PC-3 (cell line): ENCODE measurements around the gene AZI2. TPM values are rescaled to one million over a fixed set of nuclear protein-coding genes. Genes with fewer than 3 reads are reported as not detected.

ENCODE experiments used
- ATAC-seq: fragments of 200-7000 bp; cut with Tn5 transposase; 2 replicates; pipeline ENCODE4 v1.9.1; 2020; ENCODE audit warnings: mild to moderate bottlenecking, moderate library complexity
- BruUV-seq: library from RNA; stranded (reverse); fragments of 400-500 nt; replicated peaks from 2 replicates; lab custom pipeline; 2021; lab: Mats Ljungman, UMichigan
- CTCF ChIA-PET: fragments of 300-600 bp; sonication (Branson Sonifier 250); formaldehyde crosslinking; loops from one replicate; lab custom pipeline; 2022; ENCODE audit warnings: antibody characterized with exemption; lab: Charles Lee
- POLR2A ChIA-PET: fragments of 300-600 bp; sonication (Branson Sonifier 250); formaldehyde crosslinking; loops from one replicate; lab custom pipeline; 2022; ENCODE audit warnings: antibody characterized with exemption; ENCODE audit not compliant: unreplicated experiment; lab: Charles Lee
- DNase-seq: peaks from one replicate; pipeline ENCODE4 v3.0.0-alpha.2; 2015
- H2AFZ ChIP-seq: fragments of 300-600 bp; sonication (generic); 2 replicates; pipeline ENCODE4 v1.6.0; 2016; ENCODE audit warnings: antibody characterized with exemption, low read length
- H3F3A ChIP-seq: fragments of 300-600 bp; sonication (generic); one replicate; pipeline ENCODE4 v1.6.0; 2017; ENCODE audit warnings: antibody characterized with exemption, low read length, control low read depth, mild to moderate bottlenecking; ENCODE audit not compliant: unreplicated experiment
- H3K27ac ChIP-seq: fragments of 300-600 bp; sonication (generic); 2 replicates; pipeline ENCODE4 v1.5.1; 2016; ENCODE audit warnings: mild to moderate bottlenecking, low read length
- H3K27me3 ChIP-seq: fragments of 300-600 bp; sonication (generic); 2 replicates; pipeline ENCODE4 v1.6.1; 2016; ENCODE audit warnings: low read length, mixed read lengths
- H3K36me3 ChIP-seq: fragments of 300-600 bp; sonication (generic); 2 replicates; pipeline ENCODE4 v1.6.1; 2016; ENCODE audit warnings: low read depth, mixed run types, low read length, mixed read lengths
- H3K4me1 ChIP-seq: fragments of 300-600 bp; sonication (generic); 2 replicates; pipeline ENCODE4 v1.5.1; 2016; ENCODE audit warnings: low read length; ENCODE audit not compliant: insufficient read depth
- H3K4me2 ChIP-seq: fragments of 300-600 bp; sonication (generic); 2 replicates; pipeline ENCODE4 v1.6.0; 2016; ENCODE audit warnings: low read length
- H3K4me3 ChIP-seq: fragments of 300-600 bp; sonication (generic); 2 replicates; pipeline ENCODE4 v1.5.1; 2016; ENCODE audit warnings: mild to moderate bottlenecking, low read length, mixed read lengths
- H3K79me2 ChIP-seq: fragments of 300-600 bp; sonication (generic); 2 replicates; pipeline ENCODE4 v1.6.1; 2017; ENCODE audit warnings: low read length, mixed read lengths
- H3K9ac ChIP-seq: fragments of 300-600 bp; sonication (generic); 2 replicates; pipeline ENCODE4 v1.6.0; 2016; ENCODE audit warnings: mild to moderate bottlenecking, low read length
- H3K9me2 ChIP-seq: fragments of 300-600 bp; sonication (generic); replicated peaks from 2 replicates; pipeline ENCODE4 v1.6.1; 2016; ENCODE audit warnings: mixed run types, low read length, mixed read lengths
- H3K9me3 ChIP-seq: fragments of 300-600 bp; sonication (generic); 2 replicates; pipeline ENCODE4 v1.6.1; 2016; ENCODE audit warnings: low read length, mixed read lengths
- H4K20me1 ChIP-seq: fragments of 300-600 bp; sonication (generic); 2 replicates; pipeline ENCODE4 v1.6.1; 2016; ENCODE audit warnings: low read length, mixed read lengths
- CTCF ChIP-seq: fragments of 300-600 bp; sonication (generic); conservative IDR thresholded peaks from 2 replicates; pipeline ENCODE4 v1.5.1; 2017; ENCODE audit warnings: antibody characterized with exemption, low read depth, mild to moderate bottlenecking, low read length
- EZH2 ChIP-seq: fragments of 300-600 bp; sonication (generic); IDR thresholded peaks from one replicate; pipeline ENCODE4 v1.6.1; 2017; ENCODE audit warnings: antibody characterized with exemption, mild to moderate bottlenecking, low read length; ENCODE audit not compliant: unreplicated experiment
- EZH2phosphoT487 ChIP-seq: fragments of 300-600 bp; sonication (generic); IDR thresholded peaks from 2 replicates; pipeline ENCODE4 v1.6.1; 2018; ENCODE audit warnings: mild to moderate bottlenecking, antibody characterized with exemption, low read length, borderline replicate concordance
- intact Hi-C: fragments of 100-400 bp; cut with micrococcal nuclease; formaldehyde crosslinking; loops from 2 replicates; pipeline ENCODE4 v1.9.0; 2023
- total RNA-seq: library from RNA; depleted of rRNA; stranded (reverse); fragments of >200 nt; gene quantifications from 2 replicates; pipeline ENCODE4 v1.2.3, GENCODE V29; 2014

The AZI2 gene
- total RNA-seq, 1 experiment from 2014 or later = 40.4 TPM

DNA sequence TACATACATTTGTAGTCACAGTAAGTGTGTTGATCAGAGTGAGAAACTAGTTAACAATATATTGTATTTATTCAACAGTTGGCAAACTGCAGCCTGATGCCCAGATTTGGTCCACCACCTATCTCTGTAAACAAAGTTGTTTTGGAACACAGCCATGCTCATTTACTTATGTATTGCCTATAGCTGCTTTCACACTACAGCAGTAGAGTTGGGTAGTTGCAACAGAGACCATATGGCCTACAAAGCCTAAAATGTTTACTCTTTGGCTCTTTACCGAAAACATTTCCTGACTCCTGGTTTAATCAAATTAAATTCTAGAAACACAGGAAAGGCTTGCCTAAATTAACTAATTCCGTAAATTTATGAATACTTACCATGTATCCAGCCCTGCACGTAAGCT is 67.8 kb downstream of the AZI2 start:
- Histone ChIP-seq H3K4me3 (no peak overlapping the region), H3K27me3 (no peaks in the 10 kb centered on the region), H3K4me2 (no peak overlapping the region), H3F3A (no peaks in the 10 kb centered on the region), H4K20me1 (no peaks in the 10 kb centered on the region), H3K9me2 (no peaks in the 10 kb centered on the region), H3K4me1 (no peaks in the 10 kb centered on the region), H3K79me2 (no peaks in the 10 kb centered on the region), H3K36me3 (no peaks in the 10 kb centered on the region), H3K27ac (no peak overlapping the region), H3K9ac (no peak overlapping the region), H3K9me3 (no peaks in the 10 kb centered on the region), H2AFZ (no peak overlapping the region)
- TF ChIP-seq EZH2 (no peak), EZH2phosphoT487 (no peak), CTCF (no peak)
- ATAC-seq (no peak), DNase-seq (no peak)
- intact Hi-C loops = loop anchor here (10.0 kb wide), 2 partner anchors 226 to 366 kb away; no protein-coding TSS in a partner anchor
- BruUV-seq = no TSS peak
- POLR2A ChIA-PET = no interaction called here
- CTCF ChIA-PET = interaction anchor here (0.6 kb wide), 1 partner anchor 839 kb away, joined by 3 read pairs; no protein-coding TSS in a partner anchor

DNA sequence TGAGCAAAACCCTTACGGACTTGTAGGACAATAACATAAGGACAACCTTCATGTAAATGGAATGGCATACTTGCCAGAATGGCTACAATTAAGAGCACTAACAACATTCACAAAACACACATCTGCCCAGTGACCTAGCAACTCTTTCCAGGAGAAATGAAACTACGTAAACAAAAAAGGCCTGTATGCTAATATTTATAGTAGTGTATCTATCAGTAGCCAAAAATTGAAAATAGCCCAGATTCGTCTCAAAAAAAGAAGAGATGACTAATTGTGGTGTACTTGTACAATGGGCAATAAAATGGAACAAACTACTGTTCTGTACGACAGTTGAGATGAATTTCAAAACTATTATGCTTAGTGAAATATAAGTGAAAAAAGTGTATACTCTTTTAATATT is 68.9 kb downstream of the AZI2 start:
- no peaks in the 10 kb centered on the region for H3K9me2 ChIP-seq
- no peak overlapping the region for H3K4me3 ChIP-seq
- ChIA-PET POLR2A (no interaction called here), CTCF (no interaction called here)
- no peaks in the 10 kb centered on the region for H4K20me1 ChIP-seq
- no peak for TF ChIP-seq CTCF
- no peak for TF ChIP-seq EZH2
- no peak for TF ChIP-seq EZH2phosphoT487
- H3K4me2 ChIP-seq = no peak overlapping the region
- ATAC-seq = peak; percentile 53
- no peak overlapping the region for H3K9ac ChIP-seq
- no peaks in the 10 kb centered on the region for H3K9me3 ChIP-seq
- H3K27ac ChIP-seq = no peak overlapping the region
- no peaks in the 10 kb centered on the region for H3K36me3 ChIP-seq
- H3K4me1 ChIP-seq = no peaks in the 10 kb centered on the region
- intact Hi-C loops = loop anchor here (10.0 kb wide), 2 partner anchors 225 to 365 kb away; no protein-coding TSS in a partner anchor
- no peak overlapping the region for H2AFZ ChIP-seq
- H3F3A ChIP-seq = no peaks in the 10 kb centered on the region
- DNase-seq = no peak
- H3K79me2 ChIP-seq = no peaks in the 10 kb centered on the region
- H3K27me3 ChIP-seq = no peaks in the 10 kb centered on the region
- BruUV-seq = no TSS peak

- Histone ChIP-seq H3F3A (no peaks in the 10 kb centered on the region), H3K4me1 (no peaks in the 10 kb centered on the region), H3K4me3 (no peak overlapping the region), H3K36me3 (no peaks in the 10 kb centered on the region; the same call in 1 of the 2 replicates), H3K27me3 (no peaks in the 10 kb centered on the region), H4K20me1 (no peaks in the 10 kb centered on the region), H2AFZ (no peak overlapping the region), H3K79me2 (no peaks in the 10 kb centered on the region), H3K4me2 (no peak overlapping the region), H3K9me2 (no peaks in the 10 kb centered on the region), H3K9me3 (no peaks in the 10 kb centered on the region), H3K27ac (no peak overlapping the region), H3K9ac (no peak overlapping the region)
- CTCF ChIA-PET = no interaction called here
- ATAC-seq = no peak
- TF ChIP-seq CTCF (no peak), EZH2phosphoT487 (no peak), EZH2 (no peak)
- no TSS peak for BruUV-seq
- no peak for DNase-seq
- POLR2A ChIA-PET = no interaction called here
- intact Hi-C loops = no loop called here
Measured at GRCh38 chr3:28278918-28279317, 69.7 kb downstream of the AZI2 start.
